GM13977 (cell line): Measurements from ENCODE around the gene TMCO4.

ENCODE experiments used
- DNase-seq: peaks from one replicate; pipeline ENCODE4 v3.0.0; 2012; ENCODE audit warnings: low spot score
- in situ Hi-C: fragments of 300-500 bp; cut with MboI; formaldehyde crosslinking; loops from one replicate; pipeline ENCODE4 v1.12.0; 2022; ENCODE audit warnings: low sequenced_read_pairs, low pct_unique_long_range_greater_than_20kb, mixed read lengths, inconsistent platforms; ENCODE audit not compliant: unreplicated experiment
- TF ChIP-seq, protein P1 (sequence below): IDR thresholded peaks from 2 replicates; pipeline ENCODE4 v1.5.1; 2012; ENCODE audit warnings: mild to moderate bottlenecking, control low read depth; ENCODE audit not compliant: insufficient read depth; ENCODE audit errors: extremely low read depth, missing control alignments

The TMCO4 gene

DNA sequence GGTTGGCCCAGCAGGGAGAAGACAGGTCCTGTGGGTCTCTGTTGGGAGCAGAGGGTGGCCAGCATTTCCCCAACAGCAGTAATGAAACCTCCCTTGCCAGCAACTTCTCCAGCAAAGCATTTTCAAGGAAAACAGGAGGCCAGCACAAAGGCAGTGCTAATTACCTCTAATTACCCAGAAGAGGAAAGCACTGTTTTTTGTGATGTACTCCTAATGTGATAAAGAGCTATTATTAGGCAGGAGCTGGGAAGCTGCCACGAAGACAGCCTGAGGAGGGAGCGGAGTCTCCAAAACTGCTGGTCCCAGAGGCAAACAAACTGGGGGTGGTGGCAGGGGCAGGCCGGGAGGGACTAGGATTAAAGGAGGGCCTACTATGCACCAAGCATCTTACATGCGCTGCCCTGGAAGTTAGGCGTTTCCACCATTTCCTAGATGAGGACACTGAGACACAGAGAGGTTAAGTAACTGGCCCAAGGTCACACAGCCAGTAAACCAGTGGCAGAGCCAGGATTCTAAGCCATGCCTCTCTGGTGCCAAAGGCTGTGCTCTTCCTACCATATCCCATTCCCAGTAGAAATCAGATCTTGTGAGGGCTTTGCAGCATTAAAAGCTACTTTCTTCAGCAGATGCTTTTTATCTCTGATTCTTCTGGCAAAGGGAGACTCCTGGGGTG, 110.5 kb downstream of the TMCO4 start:
- no peak for DNase-seq
- in situ Hi-C loops = no loop called here
- TF ChIP-seq, protein P1, sequence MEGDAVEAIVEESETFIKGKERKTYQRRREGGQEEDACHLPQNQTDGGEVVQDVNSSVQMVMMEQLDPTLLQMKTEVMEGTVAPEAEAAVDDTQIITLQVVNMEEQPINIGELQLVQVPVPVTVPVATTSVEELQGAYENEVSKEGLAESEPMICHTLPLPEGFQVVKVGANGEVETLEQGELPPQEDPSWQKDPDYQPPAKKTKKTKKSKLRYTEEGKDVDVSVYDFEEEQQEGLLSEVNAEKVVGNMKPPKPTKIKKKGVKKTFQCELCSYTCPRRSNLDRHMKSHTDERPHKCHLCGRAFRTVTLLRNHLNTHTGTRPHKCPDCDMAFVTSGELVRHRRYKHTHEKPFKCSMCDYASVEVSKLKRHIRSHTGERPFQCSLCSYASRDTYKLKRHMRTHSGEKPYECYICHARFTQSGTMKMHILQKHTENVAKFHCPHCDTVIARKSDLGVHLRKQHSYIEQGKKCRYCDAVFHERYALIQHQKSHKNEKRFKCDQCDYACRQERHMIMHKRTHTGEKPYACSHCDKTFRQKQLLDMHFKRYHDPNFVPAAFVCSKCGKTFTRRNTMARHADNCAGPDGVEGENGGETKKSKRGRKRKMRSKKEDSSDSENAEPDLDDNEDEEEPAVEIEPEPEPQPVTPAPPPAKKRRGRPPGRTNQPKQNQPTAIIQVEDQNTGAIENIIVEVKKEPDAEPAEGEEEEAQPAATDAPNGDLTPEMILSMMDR = no peak

GRCh38 chr1:19688041-19688842, 111.5 kb downstream of the TMCO4 start:
- TF ChIP-seq, protein P1 = no peak
- in situ Hi-C loops = no loop called here

DNA sequence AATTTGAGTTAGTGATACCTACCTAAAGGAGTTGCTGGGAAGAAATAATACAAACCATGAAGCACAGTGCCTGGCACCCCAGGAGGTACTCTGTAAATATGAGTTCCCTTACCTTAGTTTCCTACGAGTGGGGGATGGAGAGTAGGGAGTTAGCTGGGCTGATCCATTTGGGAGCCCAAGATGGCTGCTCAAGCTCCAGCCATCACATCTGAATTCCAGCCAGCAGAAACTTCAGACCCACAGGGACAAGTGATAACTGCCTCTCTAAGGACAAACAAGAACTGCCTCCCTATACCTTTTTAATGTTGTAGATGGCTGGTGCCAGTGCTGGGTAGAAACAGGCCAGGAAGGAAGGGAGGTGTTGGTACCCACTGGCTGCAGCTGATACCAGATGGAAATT, 112.3 kb downstream of the TMCO4 start:
- DNase-seq = no peak
- in situ Hi-C loops = no loop called here
- TF ChIP-seq, protein P1 = no peak

More at GRCh38 chr1:19688041-19688842, 111.5 kb downstream of the TMCO4 start:
- no peak for DNase-seq

- in situ Hi-C loops = no loop called here
- no peak for DNase-seq
Measured at GRCh38 chr1:19685994-19686393, 113.7 kb downstream of the TMCO4 start.

DNA sequence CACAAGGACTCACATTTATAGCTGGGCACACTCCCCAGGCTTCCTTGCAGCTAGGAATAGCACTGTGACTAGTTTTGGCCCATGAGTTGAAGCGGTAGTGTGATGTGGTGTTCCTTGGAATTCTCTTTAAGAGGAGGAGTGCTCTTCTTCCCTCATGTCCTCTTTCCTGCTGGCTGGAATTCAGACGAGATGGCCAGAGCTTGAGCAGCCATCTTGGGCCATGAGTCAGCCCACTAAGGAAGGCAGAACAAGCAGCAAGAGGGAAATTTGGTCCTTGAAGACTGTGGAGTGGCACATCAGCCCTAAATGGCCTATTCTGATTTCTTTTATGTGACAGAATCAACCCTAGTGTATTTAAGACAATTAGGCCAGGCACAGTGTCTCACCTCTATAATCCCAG, 115.0 kb downstream of the TMCO4 start:
- TF ChIP-seq, protein P1 = no peak
- in situ Hi-C loops = no loop called here

More at GRCh38 chr1:19685994-19686393, 113.7 kb downstream of the TMCO4 start:
- TF ChIP-seq, protein P1 = no peak

GRCh38 chr1:19683351-19683750, 116.4 kb downstream of the TMCO4 start:
- TF ChIP-seq, protein P1 = no peak
- DNase-seq = no peak
- in situ Hi-C loops = no loop called here

More for the DNA sequence above, 115.0 kb downstream of the TMCO4 start:
- no peak for DNase-seq
